Measurements from ENCODE around the gene HARBI1. TPM values are rescaled to one million over a fixed set of nuclear protein-coding genes. Genes with fewer than 3 reads are reported as not detected.

Gene HARBI1
- total and polyA plus RNA-seq, 2 donors (not counting 3 experiments of a cell fraction or from before 2014, with no cell fraction given): 2.7 to 4.7 TPM

DNA sequence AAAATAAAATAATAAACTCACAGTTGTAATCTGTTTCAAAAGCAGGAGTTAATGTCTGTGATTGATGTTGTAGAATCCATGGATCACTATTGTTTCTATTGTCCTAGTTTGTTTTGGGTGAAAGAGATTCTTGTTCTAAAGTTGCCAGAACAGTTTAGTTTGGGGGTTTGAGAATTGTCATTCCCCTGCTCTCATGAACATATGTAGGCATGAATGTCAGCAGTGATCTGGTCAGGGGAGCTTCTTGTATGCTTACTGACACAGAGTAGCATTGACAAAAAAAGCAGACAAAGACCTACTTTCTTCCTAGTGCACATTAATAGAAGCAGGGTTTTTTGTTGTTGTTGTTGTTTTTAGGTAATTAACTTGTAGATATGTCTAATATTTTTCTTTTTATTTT lies 44.8 kb upstream of the HARBI1 start:
- H3K36me3 ChIP-seq (ENCODE audit: control insufficient read depth in 2 of 2, extremely low read depth in 1 of 2, insufficient read depth in 2 of 2, low read length in 2 of 2): peaks cover 6 to 28% of the 10 kb centered on the region in 2 experiments
- no peak overlapping the region for H3K9ac ChIP-seq (replicated peaks; ENCODE audit: extremely low read depth, insufficient read depth, low read length)
- H2AFZ ChIP-seq (ENCODE audit: low read depth, low read length): no peak overlapping the region
- DNase-seq (ENCODE audit: low read depth, low spot score) (no peak), FAIRE-seq (no peak)
- H4K20me1 ChIP-seq (replicated peaks; ENCODE audit: control insufficient read depth, extremely low read depth, insufficient read depth, low read length): no peaks in the 10 kb centered on the region
- TF ChIP-seq MYC (IDR thresholded peaks at IDR 0.05; ENCODE audit: low read depth, low read length) (no peak), POLR2A (IDR thresholded peaks at IDR 0.05; ENCODE audit: low read depth, low read length) (no peak), GATA2 (IDR thresholded peaks at IDR 0.05; ENCODE audit: insufficient read depth, insufficient read length, low read depth, low read length) (no peak), EZH2 (IDR thresholded peaks at IDR 0.05; ENCODE audit: borderline replicate concordance, low read depth, low read length, severe bottlenecking) (no peak), FOS (IDR thresholded peaks at IDR 0.05; ENCODE audit: borderline replicate concordance, insufficient read depth, low read length) (no peak), JUN (IDR thresholded peaks at IDR 0.05; ENCODE audit: borderline replicate concordance, insufficient read depth, insufficient read length, low read depth) (no peak), POLR2AphosphoS5 (IDR thresholded peaks at IDR 0.05; ENCODE audit: insufficient read depth, low read depth, low read length) (no peak)
- TF ChIP-seq, protein P1, sequence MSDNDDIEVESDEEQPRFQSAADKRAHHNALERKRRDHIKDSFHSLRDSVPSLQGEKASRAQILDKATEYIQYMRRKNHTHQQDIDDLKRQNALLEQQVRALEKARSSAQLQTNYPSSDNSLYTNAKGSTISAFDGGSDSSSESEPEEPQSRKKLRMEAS (IDR thresholded peaks at IDR 0.05; ENCODE audit: insufficient read depth, insufficient read length): no peak
- TF ChIP-seq, protein P2, sequence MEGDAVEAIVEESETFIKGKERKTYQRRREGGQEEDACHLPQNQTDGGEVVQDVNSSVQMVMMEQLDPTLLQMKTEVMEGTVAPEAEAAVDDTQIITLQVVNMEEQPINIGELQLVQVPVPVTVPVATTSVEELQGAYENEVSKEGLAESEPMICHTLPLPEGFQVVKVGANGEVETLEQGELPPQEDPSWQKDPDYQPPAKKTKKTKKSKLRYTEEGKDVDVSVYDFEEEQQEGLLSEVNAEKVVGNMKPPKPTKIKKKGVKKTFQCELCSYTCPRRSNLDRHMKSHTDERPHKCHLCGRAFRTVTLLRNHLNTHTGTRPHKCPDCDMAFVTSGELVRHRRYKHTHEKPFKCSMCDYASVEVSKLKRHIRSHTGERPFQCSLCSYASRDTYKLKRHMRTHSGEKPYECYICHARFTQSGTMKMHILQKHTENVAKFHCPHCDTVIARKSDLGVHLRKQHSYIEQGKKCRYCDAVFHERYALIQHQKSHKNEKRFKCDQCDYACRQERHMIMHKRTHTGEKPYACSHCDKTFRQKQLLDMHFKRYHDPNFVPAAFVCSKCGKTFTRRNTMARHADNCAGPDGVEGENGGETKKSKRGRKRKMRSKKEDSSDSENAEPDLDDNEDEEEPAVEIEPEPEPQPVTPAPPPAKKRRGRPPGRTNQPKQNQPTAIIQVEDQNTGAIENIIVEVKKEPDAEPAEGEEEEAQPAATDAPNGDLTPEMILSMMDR (IDR thresholded peaks at IDR 0.05; ENCODE audit: extremely low read depth in 1 of 2, insufficient read depth in 1 of 2, low read depth in 1 of 2, low read length in 2 of 2): no peak
- POLR2A ChIA-PET: no interaction called here
- H3K4me2 ChIP-seq (ENCODE audit: insufficient read depth, low read length): no peak overlapping the region
- CTCF ChIA-PET: no interaction called here
- no peaks in the 10 kb centered on the region for H3K27me3 ChIP-seq (ENCODE audit: control insufficient read depth in 2 of 2, insufficient read depth in 2 of 2, low read length in 2 of 2)
- BruUV-seq (replicated peaks): no TSS peak
- no peaks in the 10 kb centered on the region for H3K79me2 ChIP-seq (ENCODE audit: control insufficient read depth, insufficient read depth, low read length)
- dilution Hi-C loops (cut with MboI; ENCODE audit: extremely low pct_ligation_motif_present, low sequenced_read_pairs) (no loop called here), intact Hi-C loops (cut with micrococcal nuclease) (no loop called here)
- peaks cover 18% of the 10 kb centered on the region for H3K4me1 ChIP-seq (ENCODE audit: control insufficient read depth, extremely low read depth, insufficient read depth, low read length)
- H3K9me1 ChIP-seq (replicated peaks; ENCODE audit: control insufficient read depth, extremely low read depth, insufficient read depth, low read length): no peaks in the 10 kb centered on the region
- no peak overlapping the region for H3K4me3 ChIP-seq (replicated peaks in 1 of 3; ENCODE audit: insufficient read depth in 1 of 3, low read depth in 1 of 3, low read length in 3 of 3)
- H3K27ac ChIP-seq (ENCODE audit: insufficient read depth, low read depth, low read length): no peak overlapping the region
- no peaks in the 10 kb centered on the region for H3K9me3 ChIP-seq (replicated peaks; ENCODE audit: control insufficient read depth, insufficient read depth, low read length)
